K562 (cell line): ENCODE results near the gene PIM3. TPM values are rescaled to one million over a fixed set of nuclear protein-coding genes. Genes with fewer than 3 reads are reported as not detected.

Experiments used
- BRD4 ChIP-seq: fragments of 200-600 bp; sonication (generic); IDR thresholded peaks from 2 replicates; pipeline ENCODE4 v1.6.1; 2017; ENCODE audit warnings: inconsistent platforms
- FIP1L1 ChIP-seq: fragments of 200-400 bp; formaldehyde crosslinking; IDR thresholded peaks from 2 replicates; pipeline ENCODE4 v1.6.1; 2018; ENCODE audit warnings: mild to moderate bottlenecking, low read depth, low read length; ENCODE audit not compliant: poor library complexity, severe bottlenecking
- HDAC1 ChIP-seq, 2 experiments: fragments of 450-650 bp; IDR thresholded peaks; 2 replicates each; pipeline ENCODE4 v1.6.1; 2016 to 2017; ENCODE audit warnings: inconsistent platforms in 1 of 2, mild to moderate bottlenecking in 1 of 2, moderate library complexity in 1 of 2
- NCOA4 ChIP-seq: fragments of 450-650 bp; IDR thresholded peaks from 2 replicates; pipeline ENCODE4 v1.6.1; 2018; ENCODE audit warnings: mild to moderate bottlenecking; ENCODE audit not compliant: partially characterized antibody
- NFE2 ChIP-seq: IDR thresholded peaks from 2 replicates; pipeline ENCODE4 v1.6.1; 2014; ENCODE audit warnings: antibody characterized with exemption, low read depth
- POLR2A ChIP-seq: fragments of 450-650 bp; conservative IDR thresholded peaks from 2 replicates; pipeline ENCODE4 v1.6.1; 2016
- RUNX1 ChIP-seq: sonication (generic); IDR thresholded peaks from 2 replicates; pipeline ENCODE4 v1.6.1; 2016; ENCODE audit warnings: antibody characterized with exemption, low read depth
- SRF ChIP-seq, 2 experiments: fragments of 250-450, 450-650 bp in 1 of 2; sonication (Bioruptor Pico) in 1 of 2; sonication (generic) in 1 of 2; formaldehyde crosslinking; IDR thresholded peaks; 2 replicates each; pipeline versions ENCODE4 v1.5.0 to v1.5.1; 2020 to 2022; ENCODE audit warnings: mild to moderate bottlenecking in 1 of 2, missing genetic modification reagents in 1 of 2
- U2AF1 ChIP-seq: fragments of 200-400 bp; formaldehyde crosslinking; optimal IDR thresholded peaks from 2 replicates; pipeline ENCODE3; 2017; ENCODE audit warnings: mild to moderate bottlenecking, low read depth, low read length, moderate library complexity
- ZKSCAN8 ChIP-seq: fragments of 200-800 bp; sonication (Bioruptor generic); IDR thresholded peaks from 2 replicates; pipeline ENCODE4 v1.6.1; 2016; ENCODE audit warnings: missing genetic modification characterization, missing compliant biosample characterization
- ZNF12 ChIP-seq: sonication (generic); formaldehyde crosslinking; IDR thresholded peaks from 2 replicates; pipeline ENCODE4 v1.4.0; 2020; ENCODE audit warnings: mild to moderate bottlenecking, missing genetic modification reagents
- ZNF165 ChIP-seq: fragments of 250-450 bp; sonication (Bioruptor Pico); IDR thresholded peaks from 2 replicates; pipeline ENCODE4 v1.4.0; 2020; ENCODE audit warnings: borderline replicate concordance
- ZNF184 ChIP-seq: sonication (generic); formaldehyde crosslinking; IDR thresholded peaks from 2 replicates; pipeline ENCODE4 v1.5.0; 2020; ENCODE audit warnings: missing genetic modification reagents
- ZNF197 ChIP-seq: fragments of 200-800 bp; sonication (Bioruptor generic); IDR thresholded peaks from 2 replicates; pipeline ENCODE4 v1.6.1; 2016; ENCODE audit warnings: low read depth, missing genetic modification characterization, missing compliant biosample characterization
- ZNF253 ChIP-seq: fragments of 250-450 bp; sonication (Bioruptor Pico); conservative IDR thresholded peaks from 2 replicates; pipeline ENCODE4 v1.6.1; 2021; ENCODE audit warnings: mild to moderate bottlenecking
- ZNF449 ChIP-seq: fragments of 250-450 bp; sonication (Bioruptor Pico); IDR thresholded peaks from 2 replicates; pipeline ENCODE4 v1.8.0; 2022; ENCODE audit warnings: moderate library complexity, mild to moderate bottlenecking, inconsistent platforms
- polyA plus RNA-seq, 8 experiments: library from polyadenylated mRNA; depleted of rRNA in 4 of 8; stranded (reverse) in 5 of 8; unstranded in 3 of 8; fragments of >200 nt; fragmentation: Nextera tagmentation in 2 of 8; fragmentation: Illumina TruSeq in 1 of 8; extraction: Ambion mirVana in 2 of 8; extraction: Trizol in 1 of 8; gene quantifications; 2 replicates each; pipeline versions ENCODE4 v1.2.1 to v1.2.3, GENCODE V29; 2011 to 2014; ENCODE audit warnings: inconsistent platforms in 1 of 8, missing spikeins in 1 of 8
- total RNA-seq, 7 experiments: library from RNA; depleted of rRNA in 6 of 7; stranded (reverse); fragments of >200 nt in 6 of 7; fragmentation: Illumina TruSeq in 2 of 7; extraction: Trizol in 2 of 7; gene quantifications; 2 replicates each; pipeline versions ENCODE4 v1.2.1 to v1.2.3, GENCODE V29; 2011 to 2021; ENCODE audit warnings: low replicate concordance in 1 of 7
- TF ChIP-seq, protein P1 (sequence below), 2 experiments: fragments of 250-450 bp in 1 of 2; fragments of 450-650 bp in 1 of 2; sonication (Bioruptor Pico) in 1 of 2; IDR thresholded peaks; 2 replicates each; pipeline versions ENCODE4 v1.6.1 to v1.8.0; 2016 to 2021; ENCODE audit warnings: mild to moderate bottlenecking in 2 of 2, moderate library complexity in 2 of 2, missing compliant biosample characterization in 1 of 2, missing genetic modification characterization in 1 of 2
- TF ChIP-seq, protein P2 (sequence below): fragments of 450-650 bp; formaldehyde crosslinking; IDR thresholded peaks from 2 replicates; pipeline ENCODE4 v1.4.0; 2022; ENCODE audit warnings: missing genetic modification characterization
- TF ChIP-seq, protein P3 (sequence below), 3 experiments: fragments of 200-800 bp in 1 of 3; fragments of 250-450 bp in 1 of 3; fragments of 450-650 bp in 1 of 3; sonication (Bioruptor Pico) in 1 of 3; sonication (Bioruptor generic) in 1 of 3; formaldehyde crosslinking in 1 of 3; IDR thresholded peaks; 2 replicates each; pipeline versions ENCODE4 v1.6.1 to v1.8.0; 2016 to 2022; ENCODE audit warnings: mild to moderate bottlenecking in 2 of 3, missing genetic modification characterization in 2 of 3, missing compliant biosample characterization in 1 of 3, moderate library complexity in 1 of 3

PIM3 gene
- total and polyA plus RNA-seq, 9 of the 15 experiments (the other 6 are each of a cell fraction or from before 2014, with no cell fraction given): 0.24 to 40.5 (median 5.3) TPM

DNA sequence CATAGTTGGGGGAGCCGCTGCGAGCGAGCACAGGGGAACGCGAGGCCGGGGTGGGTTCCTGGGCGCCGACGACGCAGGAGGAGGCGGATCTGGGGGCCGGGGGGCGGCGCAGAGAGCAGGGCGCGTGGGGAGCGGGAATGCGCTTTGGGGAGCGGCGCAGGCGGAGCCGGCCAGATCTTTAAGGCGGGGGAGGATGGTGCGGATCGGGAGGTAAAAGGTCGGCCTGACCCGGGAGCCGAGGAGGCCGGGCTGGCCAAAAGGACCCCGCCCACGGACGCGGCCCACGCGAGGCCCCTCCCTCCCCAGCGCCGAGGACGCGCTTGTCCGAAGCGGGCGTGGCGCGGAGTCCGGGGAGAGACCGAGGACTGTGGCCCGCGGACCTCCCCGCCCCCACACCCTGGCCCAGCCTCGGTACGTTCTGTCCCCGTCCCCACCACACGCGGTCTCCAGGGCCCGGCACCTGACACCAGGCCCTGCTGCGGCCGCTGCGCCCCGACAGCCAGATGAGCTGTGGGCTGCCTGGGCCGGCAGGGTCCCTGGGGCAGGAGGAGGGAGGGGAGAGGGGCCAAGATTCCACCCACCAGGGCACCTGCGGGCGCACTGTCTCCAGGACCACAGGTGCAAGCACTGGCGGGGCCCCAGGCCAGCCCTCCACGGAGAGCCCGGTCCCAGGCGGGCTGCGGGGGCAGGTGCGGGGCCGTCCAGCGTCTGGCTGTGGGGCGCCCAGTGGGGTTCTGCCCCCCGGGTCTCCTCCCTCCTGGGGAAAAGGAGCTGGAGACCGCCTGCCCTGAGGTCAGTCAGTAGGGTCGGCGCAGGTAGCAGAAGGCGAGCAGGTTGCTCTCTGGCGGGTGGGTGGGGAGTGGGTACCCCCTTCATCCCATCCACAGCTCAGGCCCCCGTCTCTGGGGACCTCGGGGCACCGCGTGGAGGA, 10.9 kb downstream of the PIM3 start (continued):
- TF ChIP-seq RUNX1 (no peak), ZNF197 (CRISPR knock-in tag) (no peak), HDAC1 (IDR thresholded peaks at IDR 0.05) (peak in 1 of 2 experiments; percentile 45; a peak in 1 of 4 replicates), ZNF12 (no peak), POLR2A (peak; percentile 55), SRF (CRISPR knock-in tag; IDR thresholded peaks at IDR 0.05) (no peak), U2AF1 (no peak), FIP1L1 (peak; percentile 22), BRD4 (peak; percentile 72; the same call in 1 of the 2 replicates), ZNF184 (CRISPR knock-in tag) (no peak), ZNF165 (CRISPR knock-in tag) (no peak), NCOA4 (no peak), NFE2 (no peak), ZKSCAN8 (CRISPR knock-in tag) (no peak), ZNF253 (CRISPR knock-in tag) (no peak), ZNF449 (CRISPR knock-in tag) (no peak)
- TF ChIP-seq, protein P1, sequence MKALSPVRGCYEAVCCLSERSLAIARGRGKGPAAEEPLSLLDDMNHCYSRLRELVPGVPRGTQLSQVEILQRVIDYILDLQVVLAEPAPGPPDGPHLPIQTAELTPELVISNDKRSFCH (CRISPR knock-in tag; IDR thresholded peaks at IDR 0.05): no peak
- TF ChIP-seq, protein P1 (tag; IDR thresholded peaks at IDR 0.05): no peak
- TF ChIP-seq, protein P2, sequence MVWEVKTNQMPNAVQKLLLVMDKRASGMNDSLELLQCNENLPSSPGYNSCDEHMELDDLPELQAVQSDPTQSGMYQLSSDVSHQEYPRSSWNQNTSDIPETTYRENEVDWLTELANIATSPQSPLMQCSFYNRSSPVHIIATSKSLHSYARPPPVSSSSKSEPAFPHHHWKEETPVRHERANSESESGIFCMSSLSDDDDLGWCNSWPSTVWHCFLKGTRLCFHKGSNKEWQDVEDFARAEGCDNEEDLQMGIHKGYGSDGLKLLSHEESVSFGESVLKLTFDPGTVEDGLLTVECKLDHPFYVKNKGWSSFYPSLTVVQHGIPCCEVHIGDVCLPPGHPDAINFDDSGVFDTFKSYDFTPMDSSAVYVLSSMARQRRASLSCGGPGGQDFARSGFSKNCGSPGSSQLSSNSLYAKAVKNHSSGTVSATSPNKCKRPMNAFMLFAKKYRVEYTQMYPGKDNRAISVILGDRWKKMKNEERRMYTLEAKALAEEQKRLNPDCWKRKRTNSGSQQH: no peak
- TF ChIP-seq, protein P3, sequence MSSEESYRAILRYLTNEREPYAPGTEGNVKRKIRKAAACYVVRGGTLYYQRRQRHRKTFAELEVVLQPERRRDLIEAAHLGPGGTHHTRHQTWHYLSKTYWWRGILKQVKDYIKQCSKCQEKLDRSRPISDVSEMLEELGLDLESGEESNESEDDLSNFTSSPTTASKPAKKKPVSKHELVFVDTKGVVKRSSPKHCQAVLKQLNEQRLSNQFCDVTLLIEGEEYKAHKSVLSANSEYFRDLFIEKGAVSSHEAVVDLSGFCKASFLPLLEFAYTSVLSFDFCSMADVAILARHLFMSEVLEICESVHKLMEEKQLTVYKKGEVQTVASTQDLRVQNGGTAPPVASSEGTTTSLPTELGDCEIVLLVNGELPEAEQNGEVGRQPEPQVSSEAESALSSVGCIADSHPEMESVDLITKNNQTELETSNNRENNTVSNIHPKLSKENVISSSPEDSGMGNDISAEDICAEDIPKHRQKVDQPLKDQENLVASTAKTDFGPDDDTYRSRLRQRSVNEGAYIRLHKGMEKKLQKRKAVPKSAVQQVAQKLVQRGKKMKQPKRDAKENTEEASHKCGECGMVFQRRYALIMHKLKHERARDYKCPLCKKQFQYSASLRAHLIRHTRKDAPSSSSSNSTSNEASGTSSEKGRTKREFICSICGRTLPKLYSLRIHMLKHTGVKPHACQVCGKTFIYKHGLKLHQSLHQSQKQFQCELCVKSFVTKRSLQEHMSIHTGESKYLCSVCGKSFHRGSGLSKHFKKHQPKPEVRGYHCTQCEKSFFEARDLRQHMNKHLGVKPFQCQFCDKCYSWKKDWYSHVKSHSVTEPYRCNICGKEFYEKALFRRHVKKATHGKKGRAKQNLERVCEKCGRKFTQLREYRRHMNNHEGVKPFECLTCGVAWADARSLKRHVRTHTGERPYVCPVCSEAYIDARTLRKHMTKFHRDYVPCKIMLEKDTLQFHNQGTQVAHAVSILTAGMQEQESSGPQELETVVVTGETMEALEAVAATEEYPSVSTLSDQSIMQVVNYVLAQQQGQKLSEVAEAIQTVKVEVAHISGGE (CRISPR knock-in tag; IDR thresholded peaks at IDR 0.05): peak in 1 of 3 experiments; percentile 51; a peak in 2 of 6 replicates
